ENCODE results near the gene VPREB3.

VPREB3 gene

DNA sequence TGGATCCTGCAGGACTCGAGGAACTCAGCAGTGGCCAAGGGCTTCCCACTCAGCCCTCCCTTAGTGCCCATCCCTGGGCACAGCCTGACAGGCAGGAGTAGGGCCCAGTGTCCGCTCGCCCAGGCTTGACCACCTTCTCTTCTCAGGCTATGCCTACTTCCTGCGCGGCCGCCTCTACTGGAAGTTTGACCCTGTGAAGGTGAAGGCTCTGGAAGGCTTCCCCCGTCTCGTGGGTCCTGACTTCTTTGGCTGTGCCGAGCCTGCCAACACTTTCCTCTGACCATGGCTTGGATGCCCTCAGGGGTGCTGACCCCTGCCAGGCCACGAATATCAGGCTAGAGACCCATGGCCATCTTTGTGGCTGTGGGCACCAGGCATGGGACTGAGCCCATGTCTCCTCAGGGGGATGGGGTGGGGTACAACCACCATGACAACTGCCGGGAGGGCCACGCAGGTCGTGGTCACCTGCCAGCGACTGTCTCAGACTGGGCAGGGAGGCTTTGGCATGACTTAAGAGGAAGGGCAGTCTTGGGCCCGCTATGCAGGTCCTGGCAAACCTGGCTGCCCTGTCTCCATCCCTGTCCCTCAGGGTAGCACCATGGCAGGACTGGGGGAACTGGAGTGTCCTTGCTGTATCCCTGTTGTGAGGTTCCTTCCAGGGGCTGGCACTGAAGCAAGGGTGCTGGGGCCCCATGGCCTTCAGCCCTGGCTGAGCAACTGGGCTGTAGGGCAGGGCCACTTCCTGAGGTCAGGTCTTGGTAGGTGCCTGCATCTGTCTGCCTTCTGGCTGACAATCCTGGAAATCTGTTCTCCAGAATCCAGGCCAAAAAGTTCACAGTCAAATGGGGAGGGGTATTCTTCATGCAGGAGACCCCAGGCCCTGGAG lies 29.3 kb upstream of the VPREB3 start:
- no peak for FAIRE-seq
- DNase-seq (ENCODE audit: insufficient read length, low spot score), result no peak

- no peak for FAIRE-seq
Measured at GRCh38 chr22:23782703-23783102, 28.5 kb upstream of the VPREB3 start.

GRCh38 chr22:23782252-23782651 lies 28.0 kb upstream of the VPREB3 start:
- FAIRE-seq, result no peak
- no peak for DNase-seq (ENCODE audit: insufficient read length, low spot score)

More at GRCh38 chr22:23782703-23783102, 28.5 kb upstream of the VPREB3 start:
- no peak for DNase-seq (ENCODE audit: insufficient read length, low spot score)

- no peak for FAIRE-seq
- DNase-seq (ENCODE audit: insufficient read length, low spot score), result no peak
Measured at GRCh38 chr22:23781511-23782183, 27.4 kb upstream of the VPREB3 start.

GRCh38 chr22:23781065-23781464 lies 26.8 kb upstream of the VPREB3 start:
- no peak for FAIRE-seq
- DNase-seq (ENCODE audit: insufficient read length, low spot score), result no peak

DNA sequence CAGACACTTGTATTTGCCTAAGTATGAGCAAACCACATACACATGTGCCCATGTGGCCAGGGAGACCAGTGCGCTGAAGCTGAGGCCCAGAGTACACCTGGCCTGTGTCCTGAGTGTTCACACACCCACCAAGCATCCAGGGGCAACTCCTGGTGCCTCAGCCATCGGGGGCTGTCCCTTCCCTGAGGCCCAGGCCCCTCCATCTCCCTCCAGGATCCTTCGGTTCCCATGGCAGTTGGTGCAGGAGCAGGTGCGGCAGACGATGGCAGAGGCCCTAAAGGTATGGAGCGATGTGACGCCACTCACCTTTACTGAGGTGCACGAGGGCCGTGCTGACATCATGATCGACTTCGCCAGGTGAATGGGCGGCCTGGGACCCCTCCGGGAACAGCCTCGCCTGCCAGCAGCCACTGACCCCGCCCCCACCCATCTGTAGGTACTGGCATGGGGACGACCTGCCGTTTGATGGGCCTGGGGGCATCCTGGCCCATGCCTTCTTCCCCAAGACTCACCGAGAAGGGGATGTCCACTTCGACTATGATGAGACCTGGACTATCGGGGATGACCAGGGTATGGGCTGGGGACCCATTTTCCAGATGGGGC lies 26.0 kb upstream of the VPREB3 start:
- FAIRE-seq (no peak), DNase-seq (ENCODE audit: insufficient read length, low spot score) (no peak)

DNA sequence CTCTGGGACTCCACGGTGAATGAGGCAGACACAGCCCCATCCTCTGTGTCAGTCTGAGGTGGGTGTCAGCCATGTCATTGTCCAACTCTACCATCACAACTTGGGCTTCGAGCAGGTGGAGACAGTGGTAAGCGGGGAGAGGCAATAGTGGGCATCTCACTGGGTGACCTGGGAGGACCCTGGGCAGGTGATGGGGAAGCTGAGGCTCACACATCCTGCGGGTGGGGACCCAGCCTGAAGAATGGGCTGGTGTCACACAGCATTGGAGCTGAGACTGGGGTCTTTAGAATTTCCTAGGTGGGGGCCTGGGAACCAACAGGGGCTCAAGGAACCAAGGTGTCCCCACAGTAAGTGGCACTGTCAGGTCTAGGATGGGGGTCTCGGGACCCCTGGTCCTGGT lies 25.5 kb upstream of the VPREB3 start:
- FAIRE-seq, result no peak
- DNase-seq (ENCODE audit: insufficient read length, low spot score), result no peak

DNA sequence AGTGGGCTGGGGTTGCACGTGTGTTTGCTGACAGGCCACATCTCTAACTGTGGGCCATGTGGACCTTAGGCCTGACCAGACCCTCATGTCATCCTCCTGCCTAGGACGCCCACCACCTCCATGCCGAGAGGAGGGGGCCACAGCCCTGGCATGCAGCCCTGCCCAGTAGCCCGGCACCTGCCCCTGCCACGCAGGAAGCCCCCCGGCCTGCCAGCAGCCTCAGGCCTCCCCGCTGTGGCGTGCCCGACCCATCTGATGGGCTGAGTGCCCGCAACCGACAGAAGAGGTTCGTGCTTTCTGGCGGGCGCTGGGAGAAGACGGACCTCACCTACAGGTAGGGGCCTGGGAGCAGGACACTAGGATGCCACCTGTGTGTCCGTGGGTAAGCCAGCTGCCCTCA lies 24.9 kb upstream of the VPREB3 start:
- FAIRE-seq (no peak), DNase-seq (ENCODE audit: insufficient read length, low spot score) (no peak)

DNA sequence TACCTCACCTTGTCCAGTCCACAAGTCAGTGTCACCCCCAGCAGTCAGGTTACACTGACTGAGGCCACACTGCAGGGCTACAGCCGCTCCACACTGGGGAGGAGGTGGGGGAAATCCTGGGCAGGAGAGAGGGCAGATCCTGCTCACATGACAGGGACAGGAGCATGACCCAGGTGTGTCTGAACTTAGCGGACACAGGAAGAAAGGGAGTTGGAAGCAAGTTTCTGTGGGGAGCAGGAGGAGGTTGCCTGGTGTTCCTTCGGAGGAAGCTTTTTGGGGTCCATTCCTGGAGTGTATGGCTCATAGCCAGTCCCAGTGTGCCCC lies 24.3 kb upstream of the VPREB3 start:
- no peak for DNase-seq (ENCODE audit: insufficient read length, low spot score)
- FAIRE-seq, result no peak

DNA sequence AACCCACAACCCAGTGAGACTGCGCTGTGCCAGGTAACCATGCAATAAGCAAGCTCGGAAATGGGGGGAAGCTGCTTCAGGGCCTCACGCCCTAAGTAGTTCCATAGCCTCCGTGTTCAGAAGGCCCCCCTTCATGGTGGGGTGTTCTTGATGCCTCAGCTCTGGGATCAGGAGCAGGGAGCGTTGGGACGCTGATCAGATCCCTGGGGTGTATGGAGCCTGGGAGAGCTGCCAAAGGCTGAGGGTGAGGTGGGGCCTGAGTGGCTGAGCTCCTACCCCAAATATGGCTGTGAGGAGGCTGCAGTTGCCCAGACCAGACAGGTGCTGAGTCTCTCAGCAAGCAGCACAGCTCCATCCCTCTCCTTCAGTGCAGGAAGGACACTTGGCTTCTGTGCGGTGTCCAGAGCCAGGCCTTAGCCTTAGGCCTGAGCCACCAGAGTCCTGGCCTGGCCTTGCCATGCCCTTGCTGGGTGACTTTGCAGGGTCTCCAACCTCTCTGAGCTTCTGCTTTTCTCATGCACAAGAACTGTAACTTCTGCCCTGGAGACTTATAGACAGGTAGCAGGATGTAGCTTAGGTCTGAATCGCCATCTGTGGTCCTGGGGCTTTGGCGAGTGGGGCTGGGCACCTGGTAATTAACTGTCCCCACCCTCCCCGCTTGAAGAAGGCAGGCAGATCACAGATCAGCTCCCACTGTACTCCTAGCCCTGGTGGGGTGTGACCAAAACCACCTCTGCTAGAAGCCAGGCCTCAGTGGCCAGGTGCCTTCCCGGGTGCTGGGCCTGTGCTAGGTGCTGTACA lies 23.8 kb upstream of the VPREB3 start:
- DNase-seq (ENCODE audit: insufficient read length, low spot score) (no peak), FAIRE-seq (no peak)

- FAIRE-seq (no peak), DNase-seq (ENCODE audit: insufficient read length, low spot score) (no peak)
Measured at GRCh38 chr22:23775779-23776375, 21.7 kb upstream of the VPREB3 start.

DNA sequence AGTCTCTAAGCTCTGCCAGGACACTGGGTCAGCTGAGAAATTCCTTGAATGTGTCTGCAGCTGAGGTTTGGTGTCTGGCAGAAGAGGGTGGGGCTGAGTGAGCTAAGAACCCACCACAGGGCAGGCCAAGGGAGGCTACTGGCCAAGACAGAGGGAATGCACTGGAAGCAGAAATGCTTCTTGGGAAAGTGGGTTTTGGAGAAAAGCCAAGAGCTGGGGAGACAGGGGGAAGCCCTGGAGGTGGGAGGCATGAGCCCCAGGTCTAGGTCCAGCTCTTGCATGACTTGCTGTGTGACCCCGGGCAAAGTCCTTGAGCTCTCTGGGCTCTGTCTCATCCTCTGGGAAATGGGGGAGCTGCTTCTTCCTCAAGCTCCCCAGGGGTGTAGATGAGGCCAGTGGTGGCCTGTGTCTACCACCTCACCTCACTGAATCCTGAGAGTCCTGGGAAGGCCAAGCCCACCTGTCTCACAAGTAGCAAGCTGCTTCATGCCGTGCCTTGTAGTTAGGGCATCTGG lies 20.8 kb upstream of the VPREB3 start:
- FAIRE-seq (no peak), DNase-seq (ENCODE audit: insufficient read length, low spot score) (no peak)

GRCh38 chr22:23774114-23774921 lies 20.1 kb upstream of the VPREB3 start:
- no peak for FAIRE-seq
- DNase-seq (ENCODE audit: insufficient read length, low spot score), result no peak

DNA sequence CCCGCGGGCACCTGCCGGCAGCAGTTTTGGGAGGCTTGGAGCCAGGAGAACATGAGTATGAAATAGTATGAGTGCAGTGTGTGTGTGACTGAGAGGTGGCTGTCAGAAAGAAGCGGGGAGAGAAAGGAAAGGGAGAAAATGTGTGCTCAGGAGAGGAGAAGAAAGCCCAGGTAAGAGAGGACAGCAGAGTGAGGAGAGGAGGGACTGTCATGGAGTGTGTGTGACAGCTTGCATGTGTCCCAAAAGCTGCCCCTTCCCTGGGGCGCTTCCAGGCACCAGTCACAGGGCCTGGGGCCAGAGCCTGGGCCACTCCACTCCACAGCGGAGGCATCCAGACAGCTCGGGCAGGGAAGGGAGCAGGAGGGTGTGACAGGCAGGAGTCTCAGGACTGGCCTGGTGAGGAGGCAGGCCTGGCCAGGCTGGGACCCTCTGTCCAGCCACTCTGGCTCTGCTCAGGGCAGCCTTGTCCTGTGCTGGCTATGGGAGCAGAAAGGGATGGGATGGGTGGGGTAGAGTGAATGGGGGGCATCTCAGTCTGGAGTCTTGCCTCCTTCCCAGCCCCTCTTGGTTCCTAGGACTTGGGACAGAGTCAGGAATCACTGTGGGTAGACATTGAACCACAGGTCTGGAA lies 19.4 kb upstream of the VPREB3 start:
- no peak for DNase-seq (ENCODE audit: insufficient read length, low spot score)
- no peak for FAIRE-seq

- no peak for FAIRE-seq
Measured at GRCh38 chr22:23772649-23773473, 18.6 kb upstream of the VPREB3 start, which contains the start of gene MMP11. Gene MMP11, plus strand, starts transcription at chr22:23772849. Its CDS starts 22 bp downstream, at chr22:23772871.

GRCh38 chr22:23772315-23772648 lies 18.1 kb upstream of the VPREB3 start:
- no peak for FAIRE-seq
- no peak for DNase-seq (ENCODE audit: insufficient read length, low spot score)

More at GRCh38 chr22:23772649-23773473, 18.6 kb upstream of the VPREB3 start, which contains the start of gene MMP11:
- no peak for DNase-seq (ENCODE audit: insufficient read length, low spot score)

- no peak for DNase-seq (ENCODE audit: insufficient read length, low spot score)
- no peak for FAIRE-seq
Measured at GRCh38 chr22:23769321-23769965, 15.2 kb upstream of the VPREB3 start.

Data from GM19239 (cell line).